Cardiac fibroblast (primary cell): ENCODE data around the gene HSPA4.

Experiments used
- DNase-seq, 2 donors: peaks; one replicate each; pipeline versions ENCODE4 v3.0.0 to v3.0.0-alpha.2; 2010; ENCODE audit warnings: low read depth in 2 of 2
- H3K4me3 ChIP-seq, 2 donors: replicated peaks in 1 of 2; 1 replicate in 1 of 2; 2 replicates in 1 of 2; pipeline ENCODE4 v1.5.1; 2011; ENCODE audit warnings: low read depth in 2 of 2, low read length in 2 of 2, mild to moderate bottlenecking in 2 of 2, moderate library complexity in 1 of 2
- CTCF ChIP-seq: IDR thresholded peaks from one replicate; pipeline ENCODE4 v1.5.1; 2011; ENCODE audit warnings: low read depth, mild to moderate bottlenecking, low read length, inconsistent platforms

Gene HSPA4

GRCh38 chr5:133117166-133117911 lies 65.5 kb downstream of the HSPA4 start:
- no peak overlapping the region for H3K4me3 ChIP-seq
- no peak for DNase-seq
- no peak for TF ChIP-seq CTCF

GRCh38 chr5:133117912-133118445 lies 66.2 kb downstream of the HSPA4 start:
- no peak for DNase-seq
- no peak for TF ChIP-seq CTCF
- H3K4me3 ChIP-seq, result no peak overlapping the region

- DNase-seq, result no peak
- H3K4me3 ChIP-seq, result no peak overlapping the region
- no peak for TF ChIP-seq CTCF
Measured at GRCh38 chr5:133118741-133119140, 66.9 kb downstream of the HSPA4 start.

GRCh38 chr5:133119233-133119711 lies 67.5 kb downstream of the HSPA4 start:
- no peak for DNase-seq
- no peak for TF ChIP-seq CTCF

GRCh38 chr5:133120156-133120750 lies 68.4 kb downstream of the HSPA4 start:
- TF ChIP-seq CTCF, result no peak
- no peak overlapping the region for H3K4me3 ChIP-seq
- no peak for DNase-seq

More at GRCh38 chr5:133119233-133119711, 67.5 kb downstream of the HSPA4 start:
- H3K4me3 ChIP-seq, result no peak overlapping the region

GRCh38 chr5:133121080-133121479 lies 69.3 kb downstream of the HSPA4 start:
- no peak for TF ChIP-seq CTCF
- H3K4me3 ChIP-seq, result no peak overlapping the region
- no peak for DNase-seq
